HG03139 (cell line): Measurements from ENCODE around the gene COL6A3.

ENCODE experiments used
- ATAC-seq: cut with Tn5 transposase; IDR thresholded peaks from one replicate; pipeline ENCODE4 v1.9.1; 2021; ENCODE audit not compliant: unreplicated experiment

Gene COL6A3

GRCh38 chr2:237352279-237352845 is 61.6 kb downstream of the COL6A3 start:
- no peak for ATAC-seq

- ATAC-seq = no peak
Observed at GRCh38 chr2:237351796-237352195, 62.2 kb downstream of the COL6A3 start.

- no peak for ATAC-seq
Observed at GRCh38 chr2:237351046-237351445, 62.9 kb downstream of the COL6A3 start.

- ATAC-seq = no peak
Observed at GRCh38 chr2:237350597-237350996, 63.4 kb downstream of the COL6A3 start.

GRCh38 chr2:237350070-237350469 is 63.9 kb downstream of the COL6A3 start:
- ATAC-seq = no peak

GRCh38 chr2:237348281-237348865 is 65.6 kb downstream of the COL6A3 start:
- no peak for ATAC-seq

- ATAC-seq = no peak
Observed at GRCh38 chr2:237345891-237346640, 67.9 kb downstream of the COL6A3 start.

GRCh38 chr2:237345411-237345810 is 68.6 kb downstream of the COL6A3 start:
- no peak for ATAC-seq

GRCh38 chr2:237344942-237345341 is 69.0 kb downstream of the COL6A3 start:
- ATAC-seq = no peak

GRCh38 chr2:237343993-237344392 is 70.0 kb downstream of the COL6A3 start:
- ATAC-seq = no peak

- ATAC-seq = no peak
Observed at GRCh38 chr2:237341872-237342271, 72.1 kb downstream of the COL6A3 start.

GRCh38 chr2:237337586-237337985 is 76.4 kb downstream of the COL6A3 start:
- no peak for ATAC-seq

- no peak for ATAC-seq
Observed at GRCh38 chr2:237336131-237336530, 77.8 kb downstream of the COL6A3 start.

- ATAC-seq = no peak
Observed at GRCh38 chr2:237333748-237334147, 80.2 kb downstream of the COL6A3 start.

GRCh38 chr2:237330541-237330940 is 83.4 kb downstream of the COL6A3 start:
- ATAC-seq = no peak

GRCh38 chr2:237327175-237327950 is 86.6 kb downstream of the COL6A3 start:
- ATAC-seq = no peak

GRCh38 chr2:237326266-237327171 is 87.4 kb downstream of the COL6A3 start:
- ATAC-seq = no peak

GRCh38 chr2:237324837-237325236 is 89.1 kb downstream of the COL6A3 start:
- no peak for ATAC-seq

- no peak for ATAC-seq
Observed at GRCh38 chr2:237324405-237324831, 89.5 kb downstream of the COL6A3 start.

GRCh38 chr2:237323656-237324055 is 90.3 kb downstream of the COL6A3 start:
- no peak for ATAC-seq

GRCh38 chr2:237322564-237322963 is 91.4 kb downstream of the COL6A3 start:
- ATAC-seq = no peak
